HL-60 (cell line): Measurements from ENCODE around the gene FBN2.

ENCODE experiments used
- DNase-seq, 2 experiments: peaks; one replicate each; pipeline ENCODE4 v3.0.0-alpha.2; 2010 to 2020; ENCODE audit warnings: low read depth in 1 of 2, low spot score in 1 of 2
- H3K27ac ChIP-seq: fragments of 250-450 bp; sonication (Bioruptor Pico); replicated peaks from 2 replicates; pipeline ENCODE4 v1.5.1; 2020; ENCODE audit warnings: mild to moderate bottlenecking, moderate library complexity
- H3K27me3 ChIP-seq: fragments of 250-450 bp; sonication (Bioruptor Pico); 2 replicates; pipeline ENCODE4 v1.5.1; 2021; ENCODE audit warnings: mild to moderate bottlenecking, moderate library complexity; ENCODE audit not compliant: insufficient read depth, poor library complexity, severe bottlenecking
- H3K4me3 ChIP-seq: replicated peaks from 2 replicates; pipeline ENCODE4 v1.5.1; 2011; ENCODE audit warnings: mild to moderate bottlenecking, control low read depth, low read length; ENCODE audit not compliant: insufficient read depth
- GABPA ChIP-seq: IDR thresholded peaks from 2 replicates; pipeline ENCODE4 v1.6.1; 2012; ENCODE audit warnings: low read depth
- POLR2AphosphoS5 ChIP-seq: IDR thresholded peaks from 2 replicates; pipeline ENCODE4 v1.6.1; 2012; ENCODE audit warnings: low read depth
- SPI1 ChIP-seq: IDR thresholded peaks from 2 replicates; pipeline ENCODE4 v1.6.1; 2012; ENCODE audit warnings: low read depth, mild to moderate bottlenecking, borderline replicate concordance
- TF ChIP-seq, protein P1 (sequence below): IDR thresholded peaks from 2 replicates; pipeline ENCODE4 v1.6.1; 2012; ENCODE audit warnings: low read depth; ENCODE audit not compliant: insufficient replicate concordance
- TF ChIP-seq, protein P2 (sequence below): IDR thresholded peaks from one replicate; pipeline ENCODE4 v1.5.1; 2011; ENCODE audit warnings: low read length, control low read depth, inconsistent platforms; ENCODE audit not compliant: insufficient read depth

FBN2 gene

DNA sequence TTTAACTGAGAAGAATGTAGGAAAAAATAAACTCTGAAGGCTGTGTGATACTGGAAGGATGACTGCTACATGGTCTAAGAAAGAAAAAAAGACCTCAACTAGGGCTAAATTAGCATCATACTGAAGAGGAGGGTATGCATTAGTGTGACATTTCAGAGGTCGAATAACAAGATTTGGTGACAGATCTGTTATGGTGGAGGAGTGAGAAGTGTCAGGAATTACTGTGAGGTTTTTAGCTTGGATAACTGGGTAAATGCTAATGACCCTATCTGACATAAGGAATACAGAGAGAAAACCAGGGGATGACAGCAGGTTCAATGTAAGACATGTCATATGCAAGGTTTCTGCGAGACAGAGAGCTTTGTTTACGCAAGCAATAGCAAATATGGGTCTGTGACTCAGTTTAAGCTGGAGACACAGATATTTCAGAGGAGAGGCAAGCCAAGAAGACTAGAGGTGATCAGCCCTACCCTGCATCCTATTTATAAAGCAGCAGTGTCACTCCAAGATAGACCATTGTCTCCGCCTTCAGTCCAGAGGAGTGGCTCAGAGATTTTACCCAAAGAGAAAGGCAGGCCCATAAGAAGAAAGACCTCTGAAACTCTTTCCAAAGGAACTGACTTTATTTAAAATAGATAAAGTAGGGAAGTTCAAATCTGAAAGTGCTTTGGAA is 44.3 kb downstream of the FBN2 start:
- no peak overlapping the region for H3K27ac ChIP-seq
- TF ChIP-seq SPI1 (no peak), POLR2AphosphoS5 (no peak), GABPA (no peak)
- TF ChIP-seq, protein P1, sequence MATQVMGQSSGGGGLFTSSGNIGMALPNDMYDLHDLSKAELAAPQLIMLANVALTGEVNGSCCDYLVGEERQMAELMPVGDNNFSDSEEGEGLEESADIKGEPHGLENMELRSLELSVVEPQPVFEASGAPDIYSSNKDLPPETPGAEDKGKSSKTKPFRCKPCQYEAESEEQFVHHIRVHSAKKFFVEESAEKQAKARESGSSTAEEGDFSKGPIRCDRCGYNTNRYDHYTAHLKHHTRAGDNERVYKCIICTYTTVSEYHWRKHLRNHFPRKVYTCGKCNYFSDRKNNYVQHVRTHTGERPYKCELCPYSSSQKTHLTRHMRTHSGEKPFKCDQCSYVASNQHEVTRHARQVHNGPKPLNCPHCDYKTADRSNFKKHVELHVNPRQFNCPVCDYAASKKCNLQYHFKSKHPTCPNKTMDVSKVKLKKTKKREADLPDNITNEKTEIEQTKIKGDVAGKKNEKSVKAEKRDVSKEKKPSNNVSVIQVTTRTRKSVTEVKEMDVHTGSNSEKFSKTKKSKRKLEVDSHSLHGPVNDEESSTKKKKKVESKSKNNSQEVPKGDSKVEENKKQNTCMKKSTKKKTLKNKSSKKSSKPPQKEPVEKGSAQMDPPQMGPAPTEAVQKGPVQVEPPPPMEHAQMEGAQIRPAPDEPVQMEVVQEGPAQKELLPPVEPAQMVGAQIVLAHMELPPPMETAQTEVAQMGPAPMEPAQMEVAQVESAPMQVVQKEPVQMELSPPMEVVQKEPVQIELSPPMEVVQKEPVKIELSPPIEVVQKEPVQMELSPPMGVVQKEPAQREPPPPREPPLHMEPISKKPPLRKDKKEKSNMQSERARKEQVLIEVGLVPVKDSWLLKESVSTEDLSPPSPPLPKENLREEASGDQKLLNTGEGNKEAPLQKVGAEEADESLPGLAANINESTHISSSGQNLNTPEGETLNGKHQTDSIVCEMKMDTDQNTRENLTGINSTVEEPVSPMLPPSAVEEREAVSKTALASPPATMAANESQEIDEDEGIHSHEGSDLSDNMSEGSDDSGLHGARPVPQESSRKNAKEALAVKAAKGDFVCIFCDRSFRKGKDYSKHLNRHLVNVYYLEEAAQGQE: no peak
- TF ChIP-seq, protein P2, sequence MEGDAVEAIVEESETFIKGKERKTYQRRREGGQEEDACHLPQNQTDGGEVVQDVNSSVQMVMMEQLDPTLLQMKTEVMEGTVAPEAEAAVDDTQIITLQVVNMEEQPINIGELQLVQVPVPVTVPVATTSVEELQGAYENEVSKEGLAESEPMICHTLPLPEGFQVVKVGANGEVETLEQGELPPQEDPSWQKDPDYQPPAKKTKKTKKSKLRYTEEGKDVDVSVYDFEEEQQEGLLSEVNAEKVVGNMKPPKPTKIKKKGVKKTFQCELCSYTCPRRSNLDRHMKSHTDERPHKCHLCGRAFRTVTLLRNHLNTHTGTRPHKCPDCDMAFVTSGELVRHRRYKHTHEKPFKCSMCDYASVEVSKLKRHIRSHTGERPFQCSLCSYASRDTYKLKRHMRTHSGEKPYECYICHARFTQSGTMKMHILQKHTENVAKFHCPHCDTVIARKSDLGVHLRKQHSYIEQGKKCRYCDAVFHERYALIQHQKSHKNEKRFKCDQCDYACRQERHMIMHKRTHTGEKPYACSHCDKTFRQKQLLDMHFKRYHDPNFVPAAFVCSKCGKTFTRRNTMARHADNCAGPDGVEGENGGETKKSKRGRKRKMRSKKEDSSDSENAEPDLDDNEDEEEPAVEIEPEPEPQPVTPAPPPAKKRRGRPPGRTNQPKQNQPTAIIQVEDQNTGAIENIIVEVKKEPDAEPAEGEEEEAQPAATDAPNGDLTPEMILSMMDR: no peak
- no peak overlapping the region for H3K4me3 ChIP-seq
- no peaks in the 10 kb centered on the region for H3K27me3 ChIP-seq
- DNase-seq: no peak

DNA sequence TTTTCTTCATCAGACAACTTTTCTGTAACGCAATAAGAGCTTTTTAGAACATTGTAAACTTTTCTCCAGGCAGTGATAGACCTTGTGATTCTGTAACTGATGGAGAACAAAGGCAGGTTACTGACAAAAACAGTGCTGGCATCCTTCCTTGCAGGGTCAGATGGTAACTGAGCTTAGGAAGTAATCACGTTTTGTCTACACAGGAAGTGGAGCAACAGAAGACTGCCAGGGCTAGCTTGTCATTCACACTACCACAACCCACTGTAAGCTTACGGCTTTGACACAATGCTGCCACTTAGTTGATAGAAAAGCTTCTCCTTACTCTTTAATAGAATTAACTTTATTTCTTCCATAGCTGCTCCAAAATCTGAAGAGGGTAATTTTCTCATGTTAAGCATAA is 46.8 kb downstream of the FBN2 start:
- Histone ChIP-seq H3K27me3 (no peaks in the 10 kb centered on the region), H3K27ac (no peak overlapping the region), H3K4me3 (no peak overlapping the region)
- TF ChIP-seq, protein P2: no peak
- TF ChIP-seq GABPA: peak; percentile 31; the same call in 1 of the 2 replicates
- TF ChIP-seq SPI1: peak; percentile 26; the same call in 1 of the 2 replicates
- DNase-seq: peak in 1 of 2 experiments; percentile 60

DNA sequence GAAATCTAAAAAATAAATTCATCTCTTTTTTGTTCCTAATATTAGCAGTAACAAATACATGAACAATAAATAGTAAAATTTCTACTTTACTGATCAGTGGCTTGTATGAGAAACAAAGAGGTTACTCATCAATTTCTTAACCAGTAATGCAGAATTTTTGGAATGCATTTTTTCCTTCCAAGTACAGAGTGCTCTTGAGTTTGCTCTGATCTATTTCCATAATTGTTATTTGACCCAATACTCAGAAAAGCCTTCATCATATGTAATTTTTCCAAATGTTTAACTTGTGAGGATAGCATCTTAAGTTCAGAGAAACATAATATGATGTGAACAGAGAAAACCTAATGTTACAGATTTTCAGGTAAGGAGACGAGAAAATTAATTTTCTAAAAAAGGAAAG is 47.3 kb downstream of the FBN2 start:
- no peak for TF ChIP-seq SPI1
- TF ChIP-seq, protein P1: no peak
- no peak for TF ChIP-seq GABPA
- no peak for TF ChIP-seq POLR2AphosphoS5
- TF ChIP-seq, protein P2: no peak
- Histone ChIP-seq H3K27ac (no peak overlapping the region), H3K27me3 (no peaks in the 10 kb centered on the region), H3K4me3 (no peak overlapping the region)
- no peak for DNase-seq

DNA sequence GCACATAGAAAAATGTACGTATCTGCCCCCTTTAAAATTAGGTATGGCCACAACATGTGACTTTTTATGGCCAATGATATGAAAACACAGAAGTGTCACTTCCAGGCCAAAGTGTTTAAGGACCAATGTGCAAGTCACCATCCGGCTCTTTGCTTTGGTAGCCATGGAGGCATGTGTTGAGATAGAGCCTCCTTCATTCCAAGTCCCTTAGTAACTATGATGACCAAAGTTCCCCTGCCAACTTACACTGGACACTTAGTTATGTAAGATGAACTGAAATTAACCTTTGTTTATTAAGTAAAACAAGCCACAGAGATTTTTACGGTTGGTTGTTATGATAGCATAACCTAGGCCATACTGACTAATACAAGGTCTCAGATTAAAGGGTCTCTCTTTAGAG is 51.0 kb downstream of the FBN2 start:
- TF ChIP-seq POLR2AphosphoS5 (no peak), GABPA (no peak), SPI1 (no peak)
- TF ChIP-seq, protein P2: no peak
- TF ChIP-seq, protein P1: no peak
- no peak overlapping the region for H3K4me3 ChIP-seq
- H3K27ac ChIP-seq: no peak overlapping the region
- no peak for DNase-seq
- H3K27me3 ChIP-seq: no peaks in the 10 kb centered on the region
